ENCODE results near the gene ABLIM3.
"Not testable (repeated sequence)": the region's sequence is repeated elsewhere in the genome, so short reads cannot be mapped to it uniquely, and the experiment has no call there.

ABLIM3 gene

GRCh38 chr5:149157330-149157729 lies 16.0 kb downstream of the ABLIM3 start:
- no peak for DNase-seq (ENCODE audit: low spot score)

GRCh38 chr5:149160291-149160787 lies 19.0 kb downstream of the ABLIM3 start:
- DNase-seq (ENCODE audit: low spot score) = no peak

- DNase-seq (ENCODE audit: low spot score) = no peak
Observed at GRCh38 chr5:149161026-149161687, 19.9 kb downstream of the ABLIM3 start.

- no peak for DNase-seq (ENCODE audit: low spot score)
Observed at GRCh38 chr5:149161850-149162249, 20.6 kb downstream of the ABLIM3 start.

GRCh38 chr5:149162401-149163084 lies 21.2 kb downstream of the ABLIM3 start:
- DNase-seq (ENCODE audit: low spot score) = no peak

GRCh38 chr5:149164731-149165130 lies 23.4 kb downstream of the ABLIM3 start:
- DNase-seq (ENCODE audit: low spot score) = no peak

- DNase-seq (ENCODE audit: low spot score) = peak; percentile 48
Observed at GRCh38 chr5:149166128-149166527, 24.8 kb downstream of the ABLIM3 start.

- no peak for DNase-seq (ENCODE audit: low spot score)
Observed at GRCh38 chr5:149166591-149167100, 25.4 kb downstream of the ABLIM3 start.

GRCh38 chr5:149168276-149168906 lies 27.1 kb downstream of the ABLIM3 start:
- no peak for DNase-seq (ENCODE audit: low spot score)

GRCh38 chr5:149170299-149170698 lies 29.0 kb downstream of the ABLIM3 start:
- no peak for DNase-seq (ENCODE audit: low spot score)

GRCh38 chr5:149172261-149172660 lies 31.0 kb downstream of the ABLIM3 start:
- DNase-seq (ENCODE audit: low spot score) = peak; percentile 86

- peak; percentile 20 for DNase-seq (ENCODE audit: low spot score)
Observed at GRCh38 chr5:149172709-149173505, 31.6 kb downstream of the ABLIM3 start.

- DNase-seq (ENCODE audit: low spot score) = no peak
Observed at GRCh38 chr5:149174847-149175234, 33.5 kb downstream of the ABLIM3 start.

GRCh38 chr5:149175346-149176105 lies 34.2 kb downstream of the ABLIM3 start:
- DNase-seq (ENCODE audit: low spot score) = peak; percentile 51

GRCh38 chr5:149177339-149177843 lies 36.1 kb downstream of the ABLIM3 start:
- DNase-seq (ENCODE audit: low spot score) = no peak

- no peak for DNase-seq (ENCODE audit: low spot score)
Observed at GRCh38 chr5:149177911-149178565, 36.7 kb downstream of the ABLIM3 start.

GRCh38 chr5:149181732-149182131 lies 40.4 kb downstream of the ABLIM3 start:
- DNase-seq (ENCODE audit: low spot score) = no peak

GRCh38 chr5:149182241-149182640 lies 40.9 kb downstream of the ABLIM3 start:
- no peak for DNase-seq (ENCODE audit: low spot score)

- no peak for DNase-seq (ENCODE audit: low spot score)
Observed at GRCh38 chr5:149185067-149185466, 43.8 kb downstream of the ABLIM3 start.

GRCh38 chr5:149186506-149186905 lies 45.2 kb downstream of the ABLIM3 start:
- DNase-seq (ENCODE audit: low spot score) = no peak

- DNase-seq (ENCODE audit: low spot score) = not testable (repeated sequence)
Observed at GRCh38 chr5:149187617-149188016, 46.3 kb downstream of the ABLIM3 start.

Data from AG20443 (cell line).